ENCODE results near the gene ZDHHC18. TPM values are rescaled to one million over a fixed set of nuclear protein-coding genes. Genes with fewer than 3 reads are reported as not detected.
"Not testable (repeated sequence)": the region's sequence is repeated elsewhere in the genome, so short reads cannot be mapped to it uniquely, and the experiment has no call there.

ZDHHC18 gene
- total RNA-seq, 2 experiments from 2014 or later, result 18.2 to 19.5 TPM

DNA sequence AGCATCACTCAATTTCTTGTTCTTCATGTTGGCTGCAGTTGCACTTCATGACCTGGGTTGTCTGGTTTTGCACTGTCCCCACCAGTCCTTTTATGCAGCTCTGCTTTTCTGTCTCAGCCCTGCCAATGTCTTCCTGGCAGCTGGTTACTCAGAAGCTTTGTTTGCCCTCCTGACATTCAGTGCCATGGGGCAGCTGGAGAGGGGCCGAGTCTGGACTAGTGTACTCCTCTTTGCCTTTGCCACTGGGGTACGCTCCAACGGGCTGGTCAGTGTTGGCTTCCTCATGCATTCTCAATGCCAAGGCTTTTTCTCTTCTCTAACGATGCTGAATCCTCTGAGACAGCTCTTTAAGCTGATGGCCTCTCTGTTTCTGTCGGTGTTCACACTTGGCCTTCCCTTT is 32.1 kb upstream of the ZDHHC18 start:
- Histone ChIP-seq H3K4me2 (ENCODE audit: low read length) (no peak overlapping the region), H3K36me3 (ENCODE audit: insufficient read depth, low read length) (peaks cover 10% of the 10 kb centered on the region; the same call in 1 of the 2 replicates), H3K9me3 (ENCODE audit: low read length) (no peaks in the 10 kb centered on the region), H4K20me1 (ENCODE audit: insufficient read depth, low read length) (no peaks in the 10 kb centered on the region), H3K27ac (ENCODE audit: low read depth, low read length, poor library complexity, severe bottlenecking) (no peak overlapping the region), H3K9me2 (ENCODE audit: insufficient read depth, low read length) (no peaks in the 10 kb centered on the region), H3K4me3 (ENCODE audit: low read depth, low read length, poor library complexity, severe bottlenecking) (no peak overlapping the region), H2AFZ (ENCODE audit: low read length) (no peak overlapping the region), H3K4me1 (ENCODE audit: insufficient read depth, low read length, poor library complexity, severe bottlenecking) (peaks cover 24% of the 10 kb centered on the region), H3K79me2 (ENCODE audit: insufficient read depth, low read depth, low read length) (no peaks in the 10 kb centered on the region)
- no peak for DNase-seq (ENCODE audit: low spot score)
- CTCF ChIA-PET (ENCODE audit: unreplicated experiment), result no interaction called here
- intact Hi-C loops (cut with micrococcal nuclease; ENCODE audit: unreplicated experiment), result no loop called here
- BruUV-seq (replicated peaks), result no TSS peak
- POLR2A ChIA-PET, result interaction anchor here (0.6 kb wide), 1 partner anchor 27 kb away, joined by 3 read pairs; no protein-coding TSS in a partner anchor
- TF ChIP-seq EZH2phosphoT487 (IDR thresholded peaks at IDR 0.05; ENCODE audit: borderline replicate concordance, low read depth, low read length), result no peak
- TF ChIP-seq, protein P1, sequence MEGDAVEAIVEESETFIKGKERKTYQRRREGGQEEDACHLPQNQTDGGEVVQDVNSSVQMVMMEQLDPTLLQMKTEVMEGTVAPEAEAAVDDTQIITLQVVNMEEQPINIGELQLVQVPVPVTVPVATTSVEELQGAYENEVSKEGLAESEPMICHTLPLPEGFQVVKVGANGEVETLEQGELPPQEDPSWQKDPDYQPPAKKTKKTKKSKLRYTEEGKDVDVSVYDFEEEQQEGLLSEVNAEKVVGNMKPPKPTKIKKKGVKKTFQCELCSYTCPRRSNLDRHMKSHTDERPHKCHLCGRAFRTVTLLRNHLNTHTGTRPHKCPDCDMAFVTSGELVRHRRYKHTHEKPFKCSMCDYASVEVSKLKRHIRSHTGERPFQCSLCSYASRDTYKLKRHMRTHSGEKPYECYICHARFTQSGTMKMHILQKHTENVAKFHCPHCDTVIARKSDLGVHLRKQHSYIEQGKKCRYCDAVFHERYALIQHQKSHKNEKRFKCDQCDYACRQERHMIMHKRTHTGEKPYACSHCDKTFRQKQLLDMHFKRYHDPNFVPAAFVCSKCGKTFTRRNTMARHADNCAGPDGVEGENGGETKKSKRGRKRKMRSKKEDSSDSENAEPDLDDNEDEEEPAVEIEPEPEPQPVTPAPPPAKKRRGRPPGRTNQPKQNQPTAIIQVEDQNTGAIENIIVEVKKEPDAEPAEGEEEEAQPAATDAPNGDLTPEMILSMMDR (conservative IDR thresholded peaks at IDR 0.05; ENCODE audit: low read length), result no peak

DNA sequence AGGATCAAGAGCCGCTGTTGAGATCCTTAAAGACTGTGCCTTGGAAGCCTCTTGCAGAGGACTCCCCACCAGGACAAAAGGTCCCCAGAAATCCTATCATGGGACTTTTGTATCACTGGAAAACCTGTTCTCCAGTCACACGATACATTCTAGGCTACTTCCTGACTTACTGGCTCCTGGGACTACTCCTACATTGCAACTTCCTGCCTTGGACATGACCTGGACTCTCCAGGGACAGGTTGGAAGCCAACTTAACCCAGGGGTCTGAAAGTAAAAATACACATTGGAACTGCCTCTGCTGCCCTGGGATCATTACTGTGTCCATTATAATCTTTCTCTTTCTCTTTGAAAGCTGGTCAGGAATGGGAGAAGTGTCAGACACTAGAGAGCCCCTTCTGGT is 28.9 kb upstream of the ZDHHC18 start:
- TF ChIP-seq, protein P1 (conservative IDR thresholded peaks at IDR 0.05; ENCODE audit: low read length), result no peak
- no peak for TF ChIP-seq EZH2phosphoT487 (IDR thresholded peaks at IDR 0.05; ENCODE audit: borderline replicate concordance, low read depth, low read length)
- CTCF ChIA-PET (ENCODE audit: unreplicated experiment), result interaction anchor here (1.1 kb wide), 1 partner anchor 195 kb away, joined by 4 read pairs; no protein-coding TSS in a partner anchor
- H2AFZ ChIP-seq (ENCODE audit: low read length), result no peak overlapping the region
- H3K4me2 ChIP-seq (ENCODE audit: low read length), result no peak overlapping the region
- H3K9me2 ChIP-seq (ENCODE audit: insufficient read depth, low read length), result no peaks in the 10 kb centered on the region
- no peak overlapping the region for H3K4me3 ChIP-seq (ENCODE audit: low read depth, low read length, poor library complexity, severe bottlenecking)
- H3K27ac ChIP-seq (ENCODE audit: low read depth, low read length, poor library complexity, severe bottlenecking), result no peak overlapping the region
- intact Hi-C loops (cut with micrococcal nuclease; ENCODE audit: unreplicated experiment), result no loop called here
- peaks cover 10% of the 10 kb centered on the region for H3K4me1 ChIP-seq (ENCODE audit: insufficient read depth, low read length, poor library complexity, severe bottlenecking)
- H4K20me1 ChIP-seq (ENCODE audit: insufficient read depth, low read length), result no peaks in the 10 kb centered on the region
- no peaks in the 10 kb centered on the region for H3K79me2 ChIP-seq (ENCODE audit: insufficient read depth, low read depth, low read length)
- no peak for DNase-seq (ENCODE audit: low spot score)
- no peaks in the 10 kb centered on the region for H3K9me3 ChIP-seq (ENCODE audit: low read length)
- H3K36me3 ChIP-seq (ENCODE audit: insufficient read depth, low read length), result peaks cover 10% of the 10 kb centered on the region; the same call in 1 of the 2 replicates
- BruUV-seq (replicated peaks), result no TSS peak
- POLR2A ChIA-PET, result interaction anchor here (1.2 kb wide), 1 partner anchor 14 kb away, joined by 5 read pairs; no protein-coding TSS in a partner anchor

GRCh38 chr1:26799479-26800142 is 26.9 kb upstream of the ZDHHC18 start:
- ChIA-PET POLR2A (interaction anchor here (0.8 to 1.2 kb wide), 2 partner anchors 9 to 33 kb away, joined by 3 read pairs; no protein-coding TSS in a partner anchor), CTCF (ENCODE audit: unreplicated experiment) (interaction anchor here (0.9 to 1.7 kb wide), 3 partner anchors 11 to 122 kb away, joined by 3 to 5 read pairs (median 4); partner anchors contain the start of gene PIGV)
- DNase-seq (ENCODE audit: low spot score), result no peak

DNA sequence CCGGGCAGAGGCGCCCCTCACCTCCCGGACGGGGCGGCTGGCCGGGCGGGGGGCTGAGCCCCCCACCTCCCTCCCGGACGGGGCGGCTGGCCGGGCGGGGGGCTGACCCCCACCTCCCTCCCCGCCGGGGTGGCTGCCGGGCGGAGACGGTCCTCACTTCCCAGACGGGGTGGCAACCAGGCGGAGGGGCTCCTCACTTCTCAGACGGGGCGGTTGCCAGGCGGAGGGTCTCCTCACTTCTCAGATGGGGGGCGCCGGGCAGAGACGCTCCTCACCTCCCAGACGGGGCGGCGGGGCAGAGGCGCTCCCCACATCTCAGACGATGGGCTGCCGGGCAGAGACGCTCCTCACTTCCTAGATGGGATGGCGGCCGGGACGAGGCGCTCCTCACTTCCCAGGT is 22.6 kb upstream of the ZDHHC18 start:
- CTCF ChIA-PET (ENCODE audit: unreplicated experiment); H3K9me2 ChIP-seq (ENCODE audit: insufficient read depth, low read length); intact Hi-C loops (cut with micrococcal nuclease; ENCODE audit: unreplicated experiment); H3K36me3 ChIP-seq (ENCODE audit: insufficient read depth, low read length); H3K4me3 ChIP-seq (ENCODE audit: low read depth, low read length, poor library complexity, severe bottlenecking); DNase-seq (ENCODE audit: low spot score); H2AFZ ChIP-seq (ENCODE audit: low read length); H3K4me2 ChIP-seq (ENCODE audit: low read length); POLR2A ChIA-PET; H3K9me3 ChIP-seq (ENCODE audit: low read length); H3K79me2 ChIP-seq (ENCODE audit: insufficient read depth, low read depth, low read length); BruUV-seq (replicated peaks); H3K27ac ChIP-seq (ENCODE audit: low read depth, low read length, poor library complexity, severe bottlenecking); H4K20me1 ChIP-seq (ENCODE audit: insufficient read depth, low read length): not testable (repeated sequence)
- peaks cover 10% of the 10 kb centered on the region for H3K4me1 ChIP-seq (ENCODE audit: insufficient read depth, low read length, poor library complexity, severe bottlenecking)

More at GRCh38 chr1:26799479-26800142, 26.9 kb upstream of the ZDHHC18 start:
- no peaks in the 10 kb centered on the region for H3K9me3 ChIP-seq (ENCODE audit: low read length)
- H3K4me2 ChIP-seq (ENCODE audit: low read length), result peak overlapping the region; percentile 46; the same call in 1 of the 2 replicates
- TF ChIP-seq, protein P1 (conservative IDR thresholded peaks at IDR 0.05; ENCODE audit: low read length), result no peak
- no peak for TF ChIP-seq EZH2phosphoT487 (IDR thresholded peaks at IDR 0.05; ENCODE audit: borderline replicate concordance, low read depth, low read length)
- H3K79me2 ChIP-seq (ENCODE audit: insufficient read depth, low read depth, low read length), result no peaks in the 10 kb centered on the region
- peaks cover 10% of the 10 kb centered on the region for H3K4me1 ChIP-seq (ENCODE audit: insufficient read depth, low read length, poor library complexity, severe bottlenecking)
- H3K4me3 ChIP-seq (ENCODE audit: low read depth, low read length, poor library complexity, severe bottlenecking), result no peak overlapping the region
- no peaks in the 10 kb centered on the region for H3K9me2 ChIP-seq (ENCODE audit: insufficient read depth, low read length)
- peak overlapping the region; percentile 30 for H2AFZ ChIP-seq (ENCODE audit: low read length)
- no TSS peak for BruUV-seq (replicated peaks)
- no peaks in the 10 kb centered on the region for H4K20me1 ChIP-seq (ENCODE audit: insufficient read depth, low read length)
- H3K27ac ChIP-seq (ENCODE audit: low read depth, low read length, poor library complexity, severe bottlenecking), result peak overlapping the region; percentile 20
- intact Hi-C loops (cut with micrococcal nuclease; ENCODE audit: unreplicated experiment), result no loop called here
- peaks cover 7% of the 10 kb centered on the region; the same call in 1 of the 2 replicates for H3K36me3 ChIP-seq (ENCODE audit: insufficient read depth, low read length)

All from OCI-LY7 (cell line).